HepG2 (cell line): Measurements from ENCODE around the gene MRS2. TPM values are rescaled to one million over a fixed set of nuclear protein-coding genes. Genes with fewer than 3 reads are reported as not detected.

ENCODE experiments used
- ATAC-seq: fragments of 200-7000 bp; cut with Tn5 transposase; 3 replicates; pipeline ENCODE4 v1.9.1; 2020; ENCODE audit warnings: mild to moderate bottlenecking, moderate library complexity
- BruUV-seq: library from RNA; stranded (reverse); fragments of 400-500 nt; replicated peaks from 2 replicates; lab custom pipeline; 2021; lab: Mats Ljungman, UMichigan
- CTCF ChIA-PET: fragments of 300-600 bp; formaldehyde crosslinking; extraction: SDS; loops from one replicate; lab custom pipeline; 2021; ENCODE audit warnings: low total read pairs, inconsistent platforms, low intra/inter-chr PET ratio; lab: Yijun Ruan, JAX
- POLR2A ChIA-PET: fragments of 350-600 bp; sonication (Branson Sonifier 250); formaldehyde crosslinking; loops from one replicate; lab custom pipeline; 2020; ENCODE audit warnings: antibody characterized with exemption, inconsistent platforms; lab: Yijun Ruan, JAX
- DNase-seq: peaks from one replicate; pipeline ENCODE4 v3.0.0-alpha.2; 2015; ENCODE audit warnings: low spot score
- FAIRE-seq: peaks from 3 replicates; lab custom pipeline; 2011; peaks lifted over from hg19 to GRCh38; lab: Jason Lieb, UNC
- H2AFZ ChIP-seq: one replicate; pipeline ENCODE4 v1.6.1; 2011; ENCODE audit warnings: low read length, inconsistent platforms
- H3K27ac ChIP-seq: fragments of 300-600 bp; 3 replicates; pipeline ENCODE4 v1.8.0; 2011; ENCODE audit warnings: mixed run types, mild to moderate bottlenecking, mixed read lengths, low read length, inconsistent platforms; ENCODE audit not compliant: insufficient read depth; ENCODE audit errors: extremely low read length
- H3K27me3 ChIP-seq, 2 experiments: fragments of 200-600 bp in 1 of 2; 2 replicates in 1 of 2; 3 replicates in 1 of 2; pipeline versions ENCODE4 v1.6.0 to v1.8.0; 2011; ENCODE audit warnings: low read length in 2 of 2, mild to moderate bottlenecking in 2 of 2, moderate library complexity in 2 of 2, inconsistent platforms in 1 of 2; ENCODE audit not compliant: insufficient read depth in 2 of 2, control insufficient read depth in 1 of 2
- H3K36me3 ChIP-seq, 2 experiments: fragments of 200-600 bp in 1 of 2; replicated peaks in 1 of 2; 2 replicates in 1 of 2; 3 replicates in 1 of 2; pipeline versions ENCODE4 v1.5.1 to v1.8.0; 2011; ENCODE audit warnings: low read length in 2 of 2, inconsistent platforms in 1 of 2; ENCODE audit not compliant: insufficient read depth in 2 of 2, control insufficient read depth in 1 of 2
- H3K4me1 ChIP-seq: 2 replicates; pipeline ENCODE4 v1.5.1; 2012; ENCODE audit warnings: low read length, inconsistent platforms; ENCODE audit not compliant: insufficient read depth
- H3K4me2 ChIP-seq: 2 replicates; pipeline ENCODE4 v1.6.0; 2011; ENCODE audit warnings: low read depth, low read length, inconsistent platforms
- H3K4me3 ChIP-seq, 3 experiments: fragments of 200-600 bp in 1 of 3; sonication (generic), shearing (Covaris generic) in 1 of 3; replicated peaks in 1 of 3; 2 replicates each; pipeline ENCODE4 v1.5.1; 2011 to 2016; ENCODE audit warnings: low read length in 3 of 3, inconsistent platforms in 2 of 3, low read depth in 2 of 3, mild to moderate bottlenecking in 2 of 3, control low read depth in 1 of 3, mixed read lengths in 1 of 3; ENCODE audit not compliant: insufficient read depth in 1 of 3
- H3K79me2 ChIP-seq: one replicate; pipeline ENCODE4 v1.6.1; 2011; ENCODE audit warnings: low read length, inconsistent platforms; ENCODE audit not compliant: insufficient read depth
- H3K9ac ChIP-seq: 2 replicates; pipeline ENCODE4 v1.6.0; 2011; ENCODE audit warnings: mild to moderate bottlenecking, low read depth, low read length, inconsistent platforms; ENCODE audit not compliant: insufficient read depth
- H3K9me3 ChIP-seq: 2 replicates; pipeline ENCODE4 v1.5.1; 2012; ENCODE audit warnings: mild to moderate bottlenecking, low read length
- H4K20me1 ChIP-seq: 2 replicates; pipeline ENCODE4 v1.6.0; 2011; ENCODE audit warnings: inconsistent platforms, mild to moderate bottlenecking, low read length, moderate library complexity; ENCODE audit not compliant: insufficient read depth
- NFRKB ChIP-seq: fragments of 450-650 bp; IDR thresholded peaks from 2 replicates; pipeline ENCODE4 v1.6.1; 2017
- WGBS: methylation state at CpG from one replicate; pipeline ENCODE4 v1.1.6; 2017; ENCODE audit warnings: low lambda C conversion rate; 5-methylcytosine and 5-hydroxymethylcytosine counted together
- in situ Hi-C: cut with HindIII; loops from 2 replicates; pipeline ENCODE4 v1.10.0; 2017; ENCODE audit warnings: low pct_unique_long_range_greater_than_20kb; ENCODE audit not compliant: extremely low pct_ligation_motif_present
- intact Hi-C: fragments of 100-400 bp; cut with micrococcal nuclease; formaldehyde crosslinking; loops from one replicate; pipeline ENCODE4 v1.10.0; 2022; ENCODE audit not compliant: unreplicated experiment
- polyA plus RNA-seq, 8 experiments: library from polyadenylated mRNA; depleted of rRNA in 3 of 8; stranded (reverse) in 7 of 8; unstranded in 1 of 8; fragments of >200 nt; fragmentation: Illumina TruSeq in 4 of 8; extraction: Trizol in 4 of 8; gene quantifications; 2 replicates each; pipeline versions ENCODE4 v1.2.1 to v1.2.3, GENCODE V29; 2011 to 2016; ENCODE audit warnings: low read depth in 4 of 8, missing spikeins in 1 of 8, mixed read lengths in 1 of 8; ENCODE audit not compliant: insufficient read depth in 1 of 8
- total RNA-seq, 5 experiments: library from RNA; depleted of rRNA; stranded (reverse); fragments of >200 nt; fragmentation: Illumina TruSeq; extraction: Trizol; gene quantifications; 2 replicates each; pipeline ENCODE4 v1.2.3, GENCODE V29; 2016; ENCODE audit warnings: low read depth in 1 of 5
- TF ChIP-seq, protein P1 (sequence below): sonication (generic); formaldehyde crosslinking; IDR thresholded peaks from 2 replicates; pipeline ENCODE4; 2020; ENCODE audit warnings: missing genetic modification reagents, mild to moderate bottlenecking, borderline replicate concordance

Gene MRS2
- total and polyA plus RNA-seq, 2 of the 13 experiments (the other 11 are each of a cell fraction or from before 2014, with no cell fraction given), result 31.1 to 83.8 TPM

- Histone ChIP-seq H3K79me2 (no peaks in the 10 kb centered on the region), H3K36me3 (no peaks in the 10 kb centered on the region), H3K4me3 (no peak overlapping the region), H3K9ac (no peak overlapping the region), H2AFZ (no peak overlapping the region), H3K4me2 (no peak overlapping the region), H3K27me3 (no peaks in the 10 kb centered on the region), H3K4me1 (peaks cover 38% of the 10 kb centered on the region), H3K27ac (no peak overlapping the region), H4K20me1 (no peaks in the 10 kb centered on the region), H3K9me3 (peaks cover 8% of the 10 kb centered on the region)
- intact Hi-C loops, result no loop called here
- BruUV-seq, result no TSS peak
- ChIA-PET POLR2A (interaction anchor here (1.1 kb wide), 1 partner anchor 11 kb away, joined by 3 read pairs; the partner anchor contains the start of gene MRS2), CTCF (no interaction called here)
- no peak for TF ChIP-seq NFRKB
- ATAC-seq, result no peak
- WGBS, result 82% methylated on average over 2 of the region's 2 CpGs
- no peak for DNase-seq
- in situ Hi-C loops, result loop anchor here (10.0 kb wide), 1 partner anchor 327 kb away; no protein-coding TSS in a partner anchor
- no peak for FAIRE-seq
These were observed 10.9 kb upstream of the MRS2 start for GRCh38 chr6:24391756-24392405.

DNA sequence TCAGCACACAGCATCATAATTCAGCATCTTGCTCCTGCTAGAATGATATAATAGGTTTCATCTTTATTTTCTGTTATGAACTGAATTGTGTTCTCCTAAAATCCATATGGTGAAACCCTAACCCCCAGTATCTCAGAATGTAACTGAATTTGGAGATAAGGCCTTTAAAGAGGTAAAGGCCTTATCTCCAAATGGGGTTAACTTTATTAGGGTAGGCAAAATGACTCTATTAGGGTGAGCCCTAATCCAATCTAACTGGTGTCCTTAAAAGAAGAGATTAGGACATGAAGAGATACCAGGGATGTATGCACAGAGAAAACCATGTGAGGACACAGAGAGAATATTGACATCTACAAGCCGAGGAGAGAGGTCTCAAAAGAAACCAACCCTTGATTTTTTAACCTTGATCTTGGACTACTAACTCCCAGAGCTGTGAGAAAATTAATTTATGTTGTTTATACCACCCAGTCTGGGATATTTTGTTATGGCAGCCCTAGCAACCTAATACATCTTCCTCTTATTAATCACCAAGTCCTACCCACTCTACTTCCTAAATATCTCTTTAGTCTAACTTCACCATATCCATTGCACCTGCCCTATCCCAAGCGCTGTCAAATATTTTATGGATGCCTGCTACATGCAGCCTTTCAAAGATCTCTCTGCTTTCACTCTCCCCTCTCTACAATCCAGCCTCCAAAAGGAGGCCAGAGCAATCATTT, 8.5 kb upstream of the MRS2 start:
- FAIRE-seq, result no peak
- Histone ChIP-seq H3K27ac (no peak overlapping the region), H3K9me3 (peaks cover 12% of the 10 kb centered on the region), H4K20me1 (no peaks in the 10 kb centered on the region), H3K27me3 (no peaks in the 10 kb centered on the region), H3K36me3 (no peaks in the 10 kb centered on the region), H3K4me2 (no peak overlapping the region), H3K4me3 (no peak overlapping the region), H2AFZ (no peak overlapping the region), H3K79me2 (no peaks in the 10 kb centered on the region), H3K4me1 (peaks cover 21% of the 10 kb centered on the region), H3K9ac (no peak overlapping the region)
- no peak for ATAC-seq
- no peak for DNase-seq
- CTCF ChIA-PET, result no interaction called here
- BruUV-seq, result no TSS peak
- TF ChIP-seq, protein P1, sequence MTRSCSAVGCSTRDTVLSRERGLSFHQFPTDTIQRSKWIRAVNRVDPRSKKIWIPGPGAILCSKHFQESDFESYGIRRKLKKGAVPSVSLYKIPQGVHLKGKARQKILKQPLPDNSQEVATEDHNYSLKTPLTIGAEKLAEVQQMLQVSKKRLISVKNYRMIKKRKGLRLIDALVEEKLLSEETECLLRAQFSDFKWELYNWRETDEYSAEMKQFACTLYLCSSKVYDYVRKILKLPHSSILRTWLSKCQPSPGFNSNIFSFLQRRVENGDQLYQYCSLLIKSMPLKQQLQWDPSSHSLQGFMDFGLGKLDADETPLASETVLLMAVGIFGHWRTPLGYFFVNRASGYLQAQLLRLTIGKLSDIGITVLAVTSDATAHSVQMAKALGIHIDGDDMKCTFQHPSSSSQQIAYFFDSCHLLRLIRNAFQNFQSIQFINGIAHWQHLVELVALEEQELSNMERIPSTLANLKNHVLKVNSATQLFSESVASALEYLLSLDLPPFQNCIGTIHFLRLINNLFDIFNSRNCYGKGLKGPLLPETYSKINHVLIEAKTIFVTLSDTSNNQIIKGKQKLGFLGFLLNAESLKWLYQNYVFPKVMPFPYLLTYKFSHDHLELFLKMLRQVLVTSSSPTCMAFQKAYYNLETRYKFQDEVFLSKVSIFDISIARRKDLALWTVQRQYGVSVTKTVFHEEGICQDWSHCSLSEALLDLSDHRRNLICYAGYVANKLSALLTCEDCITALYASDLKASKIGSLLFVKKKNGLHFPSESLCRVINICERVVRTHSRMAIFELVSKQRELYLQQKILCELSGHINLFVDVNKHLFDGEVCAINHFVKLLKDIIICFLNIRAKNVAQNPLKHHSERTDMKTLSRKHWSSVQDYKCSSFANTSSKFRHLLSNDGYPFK (CRISPR knock-in tag), result no peak
- in situ Hi-C loops (loop anchor here (10.0 kb wide), 1 partner anchor 329 kb away; no protein-coding TSS in a partner anchor), intact Hi-C loops (no loop called here)
- POLR2A ChIA-PET, result no interaction called here
- WGBS, result 75% methylated on average over 2 of the region's 2 CpGs
